ENCODE measurements around the gene TMEM126B. TPM values are rescaled to one million over a fixed set of nuclear protein-coding genes. Genes with fewer than 3 reads are reported as not detected.
"Not testable (repeated sequence)": the region's sequence is repeated elsewhere in the genome, so short reads cannot be mapped to it uniquely, and the experiment has no call there.

TMEM126B gene
- total RNA-seq, 4 donors from 2014 or later = 29.9 to 48.3 (median 42.6) TPM

DNA sequence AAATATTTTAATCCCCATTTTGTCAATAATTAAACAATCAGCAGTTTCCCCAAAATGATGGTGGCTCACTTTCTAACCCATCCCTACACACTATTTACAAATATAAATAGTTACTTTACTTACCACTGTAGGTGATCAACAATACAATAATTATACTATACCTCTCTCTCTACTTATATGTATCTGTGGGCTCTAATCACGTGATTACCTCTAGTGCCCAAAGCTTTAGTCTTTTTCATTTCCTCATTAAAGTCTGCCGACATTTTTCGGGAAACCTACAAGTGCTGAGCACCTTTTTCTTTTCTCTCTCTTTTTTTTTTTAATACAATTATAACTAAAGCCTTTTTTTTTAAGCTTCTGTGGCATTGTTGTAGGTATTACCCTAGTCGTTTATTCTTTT, 25.2 kb upstream of the TMEM126B start:
- in situ Hi-C loops (cut with MboI; ENCODE audit: low pct_ligation_motif_present in 1 of 4, low pct_unique_long_range_greater_than_20kb in 1 of 4, low sequenced_read_pairs in 3 of 4) = loop anchor here in 1 of 4 donors (25.0 kb wide), 1 partner anchor 234 kb away; no protein-coding TSS in a partner anchor
- Histone ChIP-seq H3K4me1 (no peaks in the 10 kb centered on the region), H3K27me3 (no peaks in the 10 kb centered on the region), H3K9me3 (no peaks in the 10 kb centered on the region), H3K27ac (no peak overlapping the region), H3K36me3 (no peaks in the 10 kb centered on the region), H3K4me3 (no peak overlapping the region)
- TF ChIP-seq POLR2A (IDR thresholded peaks at IDR 0.05) = no peak
- no peak for TF ChIP-seq EP300 (IDR thresholded peaks at IDR 0.05; ENCODE audit: low read depth)
- no peak for TF ChIP-seq CTCF (IDR thresholded peaks at IDR 0.05)
- TF ChIP-seq POLR2AphosphoS5 (IDR thresholded peaks at IDR 0.05) = no peak
- intact Hi-C loops (cut with DNase I; ENCODE audit: low total_unique reads) = no loop called here
- DNase-seq = no peak
- WGBS, 2 donors (ENCODE audit: low coverage in 1 of 2) = 82 to 85% methylated on average over 4 of the region's 4 CpGs

DNA sequence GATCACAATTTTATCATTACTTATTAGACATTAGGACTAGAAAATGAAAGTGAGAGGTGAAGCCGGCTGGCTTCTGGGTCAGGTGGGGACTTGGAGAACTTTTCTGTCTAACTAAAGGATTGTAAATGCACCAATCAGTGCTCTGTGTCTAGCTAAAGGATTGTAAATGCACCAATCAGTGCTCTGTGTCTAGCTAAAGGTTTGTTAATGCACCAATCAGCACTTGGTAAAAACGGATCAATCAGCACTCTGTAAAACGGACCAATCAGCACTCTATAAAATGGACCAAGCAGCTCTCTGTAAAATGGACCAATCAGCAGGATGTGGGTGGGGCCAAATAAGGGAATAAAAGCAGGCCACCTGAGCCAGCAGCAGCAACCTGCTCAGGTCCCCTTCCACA, 22.2 kb upstream of the TMEM126B start:
- H3K9me3 ChIP-seq; H3K4me3 ChIP-seq; DNase-seq; H3K27ac ChIP-seq; H3K4me1 ChIP-seq; H3K36me3 ChIP-seq; H3K27me3 ChIP-seq; intact Hi-C loops (cut with DNase I; ENCODE audit: low total_unique reads): not testable (repeated sequence)
- 89 to 90% methylated on average over 3 of the region's 3 CpGs for WGBS, 2 donors (ENCODE audit: low coverage in 1 of 2)
- in situ Hi-C loops (cut with MboI; ENCODE audit: low pct_ligation_motif_present in 1 of 4, low pct_unique_long_range_greater_than_20kb in 1 of 4, low sequenced_read_pairs in 3 of 4) = loop anchor here in 1 of 4 donors (25.0 kb wide), 1 partner anchor 231 kb away; no protein-coding TSS in a partner anchor

DNA sequence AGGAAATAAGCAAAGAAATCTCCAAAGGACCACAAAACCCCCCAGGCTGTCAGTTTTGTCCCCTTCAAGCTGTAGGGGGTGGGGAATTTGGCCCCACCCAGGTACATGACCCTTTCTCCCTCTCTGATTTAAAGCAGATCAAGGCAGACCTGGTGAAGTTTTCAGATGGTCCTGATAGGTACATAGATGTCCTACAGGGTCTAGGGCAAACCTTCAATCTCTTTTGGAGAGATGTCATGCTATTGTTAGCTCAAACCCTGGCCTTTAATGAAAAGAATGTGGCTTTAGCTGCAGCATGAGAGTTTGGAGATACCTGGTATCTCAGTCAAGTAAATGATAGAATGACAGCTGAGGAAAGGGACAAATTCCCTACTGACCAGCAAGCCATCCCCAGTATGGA, 19.8 kb upstream of the TMEM126B start:
- H3K27me3 ChIP-seq; H3K4me1 ChIP-seq; H3K36me3 ChIP-seq; H3K4me3 ChIP-seq; H3K9me3 ChIP-seq; intact Hi-C loops (cut with DNase I; ENCODE audit: low total_unique reads); H3K27ac ChIP-seq; DNase-seq: not testable (repeated sequence)
- in situ Hi-C loops (cut with MboI; ENCODE audit: low pct_ligation_motif_present in 1 of 4, low pct_unique_long_range_greater_than_20kb in 1 of 4, low sequenced_read_pairs in 3 of 4) = loop anchor here in 1 of 4 donors (25.0 kb wide), 1 partner anchor 229 kb away; no protein-coding TSS in a partner anchor

- DNase-seq; H3K4me1 ChIP-seq; intact Hi-C loops (cut with DNase I; ENCODE audit: low total_unique reads); H3K27me3 ChIP-seq; H3K27ac ChIP-seq; H3K36me3 ChIP-seq; H3K4me3 ChIP-seq; H3K9me3 ChIP-seq: not testable (repeated sequence)
- in situ Hi-C loops (cut with MboI; ENCODE audit: low pct_ligation_motif_present in 1 of 4, low pct_unique_long_range_greater_than_20kb in 1 of 4, low sequenced_read_pairs in 3 of 4) = loop anchor here in 1 of 4 donors (25.0 kb wide), 1 partner anchor 228 kb away; no protein-coding TSS in a partner anchor
- WGBS, 2 donors (ENCODE audit: low coverage in 1 of 2) = 61 to 75% methylated on average over 2 of the region's 2 CpGs
Observed at GRCh38 chr11:85609286-85609685, 19.1 kb upstream of the TMEM126B start.

DNA sequence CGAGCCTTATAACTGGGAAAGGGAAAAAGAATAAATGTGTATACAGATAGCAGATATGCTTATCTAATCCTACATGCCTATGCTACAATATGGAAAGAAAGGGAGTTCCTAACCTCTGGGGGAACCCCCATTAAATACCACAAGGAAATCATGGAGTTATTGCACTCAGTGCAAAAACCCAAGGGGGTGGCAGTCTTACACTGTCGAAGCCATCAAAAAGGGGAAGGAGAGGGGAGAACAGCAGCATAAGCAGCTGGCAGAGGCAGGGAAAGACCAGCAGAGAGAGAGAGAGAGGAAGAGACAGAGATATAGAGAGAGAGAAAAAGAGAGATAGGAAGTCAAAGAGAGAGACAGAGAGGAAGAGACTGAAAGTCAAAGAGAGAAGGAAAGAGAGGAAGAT, 16.8 kb upstream of the TMEM126B start:
- H3K36me3 ChIP-seq; H3K4me1 ChIP-seq; H3K27me3 ChIP-seq; DNase-seq; intact Hi-C loops (cut with DNase I; ENCODE audit: low total_unique reads); H3K27ac ChIP-seq; H3K9me3 ChIP-seq; H3K4me3 ChIP-seq: not testable (repeated sequence)
- 57 to 71% methylated on average over 2 of the region's 2 CpGs for WGBS, 2 donors (ENCODE audit: low coverage in 1 of 2)
- in situ Hi-C loops (cut with MboI; ENCODE audit: low pct_ligation_motif_present in 1 of 4, low pct_unique_long_range_greater_than_20kb in 1 of 4, low sequenced_read_pairs in 3 of 4) = loop anchor here in 1 of 4 donors (25.0 kb wide), 1 partner anchor 226 kb away; no protein-coding TSS in a partner anchor

- DNase-seq = no peak
- Histone ChIP-seq H3K4me1 (no peaks in the 10 kb centered on the region), H3K27me3 (no peaks in the 10 kb centered on the region), H3K27ac (no peak overlapping the region), H3K9me3 (no peaks in the 10 kb centered on the region), H3K4me3 (no peak overlapping the region), H3K36me3 (no peaks in the 10 kb centered on the region)
- intact Hi-C loops (cut with DNase I; ENCODE audit: low total_unique reads) = no loop called here
- in situ Hi-C loops (cut with MboI; ENCODE audit: low pct_ligation_motif_present in 1 of 4, low pct_unique_long_range_greater_than_20kb in 1 of 4, low sequenced_read_pairs in 3 of 4) = loop anchor here in 1 of 4 donors (25.0 kb wide), 1 partner anchor 218 kb away; no protein-coding TSS in a partner anchor
- TF ChIP-seq CTCF (IDR thresholded peaks at IDR 0.05) = no peak
- TF ChIP-seq EP300 (IDR thresholded peaks at IDR 0.05; ENCODE audit: low read depth) = no peak
- no peak for TF ChIP-seq POLR2AphosphoS5 (IDR thresholded peaks at IDR 0.05)
- no peak for TF ChIP-seq POLR2A (IDR thresholded peaks at IDR 0.05)
- WGBS, 2 donors (ENCODE audit: low coverage in 1 of 2) = 89% methylated on average over 4 to 6 of the region's 6 CpGs
Observed at GRCh38 chr11:85619499-85619898, 8.9 kb upstream of the TMEM126B start.

Data from transverse colon (tissue), 4 donors.